Hematopoietic multipotent progenitor cell treated with erythropoietin and hydrocortisone succinate and interleukin-3 and kit ligand, for 6 days (in vitro differentiated cells): ENCODE results near the gene RAB25.
A peak's percentile ranks its signal among the peaks of the same experiment; 100 is the strongest.
"Not testable (repeated sequence)": the region's sequence is repeated elsewhere in the genome, so short reads cannot be mapped to it uniquely, and the experiment has no call there.

ENCODE experiments used
- DNase-seq: peaks from one replicate; pipeline ENCODE4 v3.0.0-alpha.2; 2015

The RAB25 gene

GRCh38 chr1:156060937-156061636, at the start of gene RAB25:
Gene RAB25 (plus strand): TSS chr1:156061160. CDS start chr1:156061401, 241 bp downstream.
- DNase-seq: no peak

- no peak for DNase-seq
Measured at GRCh38 chr1:156012051-156012817, 48.7 kb upstream of the RAB25 start.

- DNase-seq: no peak
Measured at GRCh38 chr1:156014829-156015228, 46.1 kb upstream of the RAB25 start.

- DNase-seq: no peak
Measured at GRCh38 chr1:156019946-156020292, 41.0 kb upstream of the RAB25 start.

- peak; percentile 98 for DNase-seq
Measured at GRCh38 chr1:156020293-156021092, 40.5 kb upstream of the RAB25 start, which contains the start of gene SSR2. Gene SSR2 (minus strand): TSS chr1:156020951. CDS start chr1:156020167, 784 bp downstream.

- no peak for DNase-seq
Measured at GRCh38 chr1:156021093-156021428, 39.9 kb upstream of the RAB25 start.

- no peak for DNase-seq
Measured at GRCh38 chr1:156021954-156022353, 39.0 kb upstream of the RAB25 start.

- no peak for DNase-seq
Measured at GRCh38 chr1:156024801-156025200, 36.2 kb upstream of the RAB25 start.

GRCh38 chr1:156025876-156026275, 35.1 kb upstream of the RAB25 start:
- peak; percentile 78 for DNase-seq

- DNase-seq: no peak
Measured at GRCh38 chr1:156026588-156026987, 34.4 kb upstream of the RAB25 start.

GRCh38 chr1:156033011-156033410, 27.9 kb upstream of the RAB25 start:
- DNase-seq: no peak

- not testable (repeated sequence) for DNase-seq
Measured at GRCh38 chr1:156034991-156035390, 26.0 kb upstream of the RAB25 start.

- DNase-seq: no peak
Measured at GRCh38 chr1:156042828-156043227, 18.1 kb upstream of the RAB25 start.

- no peak for DNase-seq
Measured at GRCh38 chr1:156045076-156045475, 15.9 kb upstream of the RAB25 start.

- no peak for DNase-seq
Measured at GRCh38 chr1:156048663-156049258, 12.2 kb upstream of the RAB25 start.

GRCh38 chr1:156050376-156050775, 10.6 kb upstream of the RAB25 start:
- DNase-seq: no peak

- DNase-seq: no peak
Measured at GRCh38 chr1:156051011-156051725, 9.8 kb upstream of the RAB25 start.

GRCh38 chr1:156052862-156053767, 7.8 kb upstream of the RAB25 start:
- peak; percentile 86 for DNase-seq

GRCh38 chr1:156053768-156054499, 7.0 kb upstream of the RAB25 start, which contains the start of gene UBQLN4:
Gene UBQLN4 (minus strand): TSS chr1:156053798. CDS start chr1:156053701, 97 bp downstream.
- peak; percentile 93 for DNase-seq

GRCh38 chr1:156054500-156055280, 6.3 kb upstream of the RAB25 start, which contains the start of gene LAMTOR2:
Gene LAMTOR2 (plus strand): TSS chr1:156054782. CDS start chr1:156054890, 108 bp downstream.
- DNase-seq: peak; percentile 99
